NCI-H524 treated with DMSO at 0.1 percent for 48 hours (cell line): ENCODE data around the gene EBNA1BP2.
"Not testable (repeated sequence)": the region's sequence is repeated elsewhere in the genome, so short reads cannot be mapped to it uniquely, and the experiment has no call there.

Source experiments
- DNase-seq: peaks from one replicate; lab custom pipeline; 2025; lab: John Stamatoyannopoulos, UW

The EBNA1BP2 gene

GRCh38 chr1:43171876-43172526 lies at the start of gene EBNA1BP2, which contains the start of gene CFAP57:
EBNA1BP2 (minus strand) TSS chr1:43172290; CDS start chr1:43172118, 172 bp downstream.
CFAP57 (plus strand) TSS chr1:43172330; CDS start chr1:43172754, 424 bp downstream.
- DNase-seq: peak; percentile 51

- DNase-seq: no peak
Measured at GRCh38 chr1:43221797-43222196, 49.7 kb upstream of the EBNA1BP2 start.

GRCh38 chr1:43220905-43221778 lies 49.1 kb upstream of the EBNA1BP2 start:
- DNase-seq: no peak

GRCh38 chr1:43217747-43218146 lies 45.7 kb upstream of the EBNA1BP2 start:
- no peak for DNase-seq

GRCh38 chr1:43214501-43215444 lies 42.7 kb upstream of the EBNA1BP2 start:
- DNase-seq: no peak

GRCh38 chr1:43208277-43208676 lies 36.2 kb upstream of the EBNA1BP2 start:
- DNase-seq: not testable (repeated sequence)

- no peak for DNase-seq
Measured at GRCh38 chr1:43207229-43207853, 35.3 kb upstream of the EBNA1BP2 start.

GRCh38 chr1:43206600-43207228 lies 34.6 kb upstream of the EBNA1BP2 start:
- no peak for DNase-seq

- DNase-seq: no peak
Measured at GRCh38 chr1:43205671-43206070, 33.6 kb upstream of the EBNA1BP2 start.

GRCh38 chr1:43204394-43204793 lies 32.3 kb upstream of the EBNA1BP2 start:
- DNase-seq: no peak

GRCh38 chr1:43203859-43204258 lies 31.8 kb upstream of the EBNA1BP2 start:
- no peak for DNase-seq

GRCh38 chr1:43199093-43199726 lies 27.1 kb upstream of the EBNA1BP2 start:
- no peak for DNase-seq

- DNase-seq: no peak
Measured at GRCh38 chr1:43197343-43198127, 25.4 kb upstream of the EBNA1BP2 start.

- DNase-seq: no peak
Measured at GRCh38 chr1:43194509-43194908, 22.4 kb upstream of the EBNA1BP2 start.

- no peak for DNase-seq
Measured at GRCh38 chr1:43188106-43188505, 16.0 kb upstream of the EBNA1BP2 start.

- DNase-seq: peak; percentile 81
Measured at GRCh38 chr1:43184995-43185394, 12.9 kb upstream of the EBNA1BP2 start.

GRCh38 chr1:43184388-43184787 lies 12.3 kb upstream of the EBNA1BP2 start:
- DNase-seq: no peak

GRCh38 chr1:43177691-43178090 lies 5.6 kb upstream of the EBNA1BP2 start:
- DNase-seq: no peak

- no peak for DNase-seq
Measured at GRCh38 chr1:43174873-43175272, 2.8 kb upstream of the EBNA1BP2 start.

GRCh38 chr1:43172527-43172972 lies 460 bp upstream of the EBNA1BP2 start:
- peak; percentile 42 for DNase-seq
